ENCODE data around the gene CHRDL1. TPM values are rescaled to one million over a fixed set of nuclear protein-coding genes. Genes with fewer than 3 reads are reported as not detected.

Gene CHRDL1
- polyA plus RNA-seq, 1 donor from 2014 or later = 2.0 TPM

GRCh38 chrX:110743679-110744340, 51.8 kb downstream of the CHRDL1 start:
- TF ChIP-seq EP300 (conservative IDR thresholded peaks at IDR 0.05; ENCODE audit: poor library complexity, severe bottlenecking) (no peak), CTCF (IDR thresholded peaks at IDR 0.05; ENCODE audit: poor library complexity, severe bottlenecking) (no peak), SMC3 (conservative IDR thresholded peaks at IDR 0.05; ENCODE audit: poor library complexity) (no peak), MXI1 (conservative IDR thresholded peaks at IDR 0.05; ENCODE audit: poor library complexity, severe bottlenecking) (no peak)
- Histone ChIP-seq H3K79me2 (replicated peaks; ENCODE audit: insufficient read depth, low read length) (no peaks in the 10 kb centered on the region), H3K4me3 (ENCODE audit: low read length) (no peak overlapping the region), H3K27me3 (ENCODE audit: insufficient read depth, low read depth, low read length) (no peaks in the 10 kb centered on the region), H3F3A (ENCODE audit: insufficient read depth, low read length, poor library complexity, severe bottlenecking) (no peaks in the 10 kb centered on the region), H2AFZ (ENCODE audit: low read depth, low read length) (no peak overlapping the region), H4K20me1 (ENCODE audit: insufficient read depth) (no peaks in the 10 kb centered on the region), H3K4me2 (ENCODE audit: low read length) (no peak overlapping the region), H3K9ac (ENCODE audit: low read length) (no peak overlapping the region), H3K36me3 (ENCODE audit: insufficient read depth, low read length) (no peaks in the 10 kb centered on the region), H3K9me2 (ENCODE audit: insufficient read depth, low read length) (no peaks in the 10 kb centered on the region), H3K9me3 (ENCODE audit: low read length) (no peaks in the 10 kb centered on the region), H3K27ac (ENCODE audit: low read length) (no peak overlapping the region)

GRCh38 chrX:110741213-110741796, 54.3 kb downstream of the CHRDL1 start:
- TF ChIP-seq MXI1 (conservative IDR thresholded peaks at IDR 0.05; ENCODE audit: poor library complexity, severe bottlenecking) (no peak), POLR2AphosphoS5 (IDR thresholded peaks at IDR 0.05) (no peak), SMC3 (conservative IDR thresholded peaks at IDR 0.05; ENCODE audit: poor library complexity) (no peak)
- Histone ChIP-seq H3K9ac (ENCODE audit: low read length) (no peak overlapping the region), H3K27ac (ENCODE audit: low read length) (no peak overlapping the region), H3K4me3 (ENCODE audit: low read length) (no peak overlapping the region), H3K36me3 (ENCODE audit: insufficient read depth, low read length) (no peaks in the 10 kb centered on the region), H3K9me3 (ENCODE audit: low read length) (no peaks in the 10 kb centered on the region), H3F3A (ENCODE audit: insufficient read depth, low read length, poor library complexity, severe bottlenecking) (no peaks in the 10 kb centered on the region), H3K27me3 (ENCODE audit: insufficient read depth, low read depth, low read length) (no peaks in the 10 kb centered on the region), H3K79me2 (replicated peaks; ENCODE audit: insufficient read depth, low read length) (no peaks in the 10 kb centered on the region), H2AFZ (ENCODE audit: low read depth, low read length) (no peak overlapping the region), H3K9me2 (ENCODE audit: insufficient read depth, low read length) (no peaks in the 10 kb centered on the region), H4K20me1 (ENCODE audit: insufficient read depth) (no peaks in the 10 kb centered on the region), H3K4me2 (ENCODE audit: low read length) (no peak overlapping the region)

DNA sequence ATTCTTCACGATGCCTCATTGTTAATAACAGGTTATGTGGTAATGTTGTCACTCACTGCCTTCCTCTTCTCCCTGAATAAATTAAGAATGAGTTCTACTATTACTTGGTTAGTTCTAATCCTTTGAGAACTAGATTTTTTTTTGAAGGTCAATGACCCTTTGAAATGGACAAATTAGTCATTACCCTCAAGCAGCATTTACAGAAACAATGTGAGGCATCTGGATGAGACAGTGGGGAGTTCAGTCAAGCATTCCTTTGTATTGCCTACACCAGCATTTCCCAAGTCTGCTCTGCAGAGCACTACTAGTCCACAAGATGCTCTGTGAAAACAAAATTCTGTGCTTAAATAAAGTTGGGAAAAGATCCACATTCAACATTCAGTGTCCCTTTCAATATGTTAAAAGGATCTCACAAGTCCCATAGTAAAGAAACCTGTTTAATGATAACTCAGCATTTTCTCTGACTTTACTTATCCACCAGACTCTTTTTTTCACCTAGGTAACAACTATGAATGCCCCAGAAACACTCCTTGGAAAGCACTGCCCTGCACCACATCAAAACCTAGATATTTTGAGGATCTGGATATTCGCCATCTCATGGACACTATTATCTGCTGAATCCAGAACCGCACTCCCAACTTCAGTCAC, 60.6 kb downstream of the CHRDL1 start:
- H3K4me3 ChIP-seq (ENCODE audit: low read length) = no peak overlapping the region
- H3K4me2 ChIP-seq (ENCODE audit: low read length) = no peak overlapping the region
- no peaks in the 10 kb centered on the region for H3K9me2 ChIP-seq (ENCODE audit: insufficient read depth, low read length)
- H2AFZ ChIP-seq (ENCODE audit: low read depth, low read length) = no peak overlapping the region
- no peaks in the 10 kb centered on the region for H3K27me3 ChIP-seq (ENCODE audit: insufficient read depth, low read depth, low read length)
- no peaks in the 10 kb centered on the region for H3K9me3 ChIP-seq (ENCODE audit: low read length)
- H3K36me3 ChIP-seq (ENCODE audit: insufficient read depth, low read length) = no peaks in the 10 kb centered on the region
- no peak overlapping the region for H3K27ac ChIP-seq (ENCODE audit: low read length)
- no peak overlapping the region for H3K9ac ChIP-seq (ENCODE audit: low read length)
- TF ChIP-seq REST (IDR thresholded peaks at IDR 0.05; ENCODE audit: borderline replicate concordance) = no peak
- no peak for TF ChIP-seq EP300 (conservative IDR thresholded peaks at IDR 0.05; ENCODE audit: poor library complexity, severe bottlenecking)
- no peak for TF ChIP-seq RAD21 (conservative IDR thresholded peaks at IDR 0.05)
- TF ChIP-seq SMC3 (conservative IDR thresholded peaks at IDR 0.05; ENCODE audit: poor library complexity) = no peak
- no peak for TF ChIP-seq CTCF (IDR thresholded peaks at IDR 0.05; ENCODE audit: poor library complexity, severe bottlenecking)
- TF ChIP-seq POLR2AphosphoS5 (IDR thresholded peaks at IDR 0.05) = no peak
- no peaks in the 10 kb centered on the region for H3F3A ChIP-seq (ENCODE audit: insufficient read depth, low read length, poor library complexity, severe bottlenecking)
- H3K79me2 ChIP-seq (replicated peaks; ENCODE audit: insufficient read depth, low read length) = no peaks in the 10 kb centered on the region
- no peaks in the 10 kb centered on the region for H4K20me1 ChIP-seq (ENCODE audit: insufficient read depth)

All from neural cell (in vitro differentiated cells).